Lung (tissue), 12 donors: ENCODE results near the gene TXNRD2. TPM values are rescaled to one million over a fixed set of nuclear protein-coding genes. Genes with fewer than 3 reads are reported as not detected.

Experiments
- ATAC-seq: fragments of 200-7000 bp; cut with Tn5 transposase; one replicate; pipeline ENCODE4 v1.9.1; 2020; ENCODE audit warnings: moderate number of reproducible peaks; ENCODE audit not compliant: insufficient read depth, low FRiP score
- DNase-seq, 3 donors: peaks; one replicate each; pipeline ENCODE4 v3.0.0-alpha.2; 2013 to 2017
- H3K27ac ChIP-seq, 2 donors: one replicate each; pipeline ENCODE4 v1.5.1; 2013; ENCODE audit warnings: mild to moderate bottlenecking in 2 of 2, moderate library complexity in 2 of 2, control low read depth in 1 of 2, inconsistent platforms in 1 of 2, low read depth in 1 of 2, low read length in 1 of 2
- H3K27me3 ChIP-seq, 3 donors: one replicate each; pipeline ENCODE4 v1.5.1; 2013; ENCODE audit warnings: low read length in 2 of 3; ENCODE audit not compliant: control insufficient read depth in 3 of 3, insufficient read depth in 3 of 3
- H3K36me3 ChIP-seq, 4 donors: one replicate each; pipeline ENCODE4 v1.5.1; 2013; ENCODE audit warnings: low read length in 4 of 4, mild to moderate bottlenecking in 1 of 4, moderate library complexity in 1 of 4; ENCODE audit not compliant: control insufficient read depth in 4 of 4, insufficient read depth in 4 of 4
- H3K4me1 ChIP-seq, 5 donors: one replicate each; pipeline ENCODE4 v1.5.1; 2013; ENCODE audit warnings: low read length in 5 of 5, mild to moderate bottlenecking in 2 of 5, moderate library complexity in 1 of 5; ENCODE audit not compliant: control insufficient read depth in 5 of 5, insufficient read depth in 5 of 5
- H3K4me3 ChIP-seq: one replicate; pipeline ENCODE4 v1.5.1; 2013; ENCODE audit warnings: mild to moderate bottlenecking, control low read depth, moderate library complexity
- H3K9ac ChIP-seq, 2 donors: one replicate each; pipeline ENCODE4 v1.5.1; 2013; ENCODE audit warnings: low read length in 2 of 2, control low read depth in 1 of 2; ENCODE audit not compliant: insufficient read depth in 1 of 2
- H3K9me3 ChIP-seq, 4 donors: one replicate each; pipeline ENCODE4 v1.5.1; 2013; ENCODE audit warnings: low read length in 3 of 4, mild to moderate bottlenecking in 1 of 4, moderate library complexity in 1 of 4; ENCODE audit not compliant: control insufficient read depth in 4 of 4, insufficient read depth in 3 of 4
- WGBS, 2 donors: extraction: QIAGEN DNeasy Blood & Tissue Kit; methylation state at CpG; one replicate each; pipeline ENCODE4 v1.1.7; 2013; 5-methylcytosine and 5-hydroxymethylcytosine counted together
- polyA plus RNA-seq, 2 donors: library from polyadenylated mRNA; stranded (reverse); fragments of 200-250 nt; gene quantifications; one replicate each; pipeline ENCODE4 v1.2.1, GENCODE V29; 2013
- total RNA-seq, 2 donors: library from RNA; depleted of rRNA in 1 of 2; stranded (reverse); fragments of >200 nt in 1 of 2; gene quantifications; one replicate each; pipeline ENCODE4 v1.2.1, GENCODE V29; 2014 to 2021
- TF ChIP-seq, protein P1 (sequence below): IDR thresholded peaks from 2 replicates; pipeline ENCODE4 v1.5.1; 2012; ENCODE audit warnings: mild to moderate bottlenecking; ENCODE audit errors: control extremely low read depth, extremely low read depth
- donor health status: control.
- donor health status: control.
- donor health status: Bipolar disorder and iron deficiency.
- donor health status: healthy.
- donor health status: DM: yes; HTN: yes; CAD: no.

TXNRD2 gene
- total and polyA plus RNA-seq, 4 donors = 20.3 to 59.2 (median 32.2) TPM

DNA sequence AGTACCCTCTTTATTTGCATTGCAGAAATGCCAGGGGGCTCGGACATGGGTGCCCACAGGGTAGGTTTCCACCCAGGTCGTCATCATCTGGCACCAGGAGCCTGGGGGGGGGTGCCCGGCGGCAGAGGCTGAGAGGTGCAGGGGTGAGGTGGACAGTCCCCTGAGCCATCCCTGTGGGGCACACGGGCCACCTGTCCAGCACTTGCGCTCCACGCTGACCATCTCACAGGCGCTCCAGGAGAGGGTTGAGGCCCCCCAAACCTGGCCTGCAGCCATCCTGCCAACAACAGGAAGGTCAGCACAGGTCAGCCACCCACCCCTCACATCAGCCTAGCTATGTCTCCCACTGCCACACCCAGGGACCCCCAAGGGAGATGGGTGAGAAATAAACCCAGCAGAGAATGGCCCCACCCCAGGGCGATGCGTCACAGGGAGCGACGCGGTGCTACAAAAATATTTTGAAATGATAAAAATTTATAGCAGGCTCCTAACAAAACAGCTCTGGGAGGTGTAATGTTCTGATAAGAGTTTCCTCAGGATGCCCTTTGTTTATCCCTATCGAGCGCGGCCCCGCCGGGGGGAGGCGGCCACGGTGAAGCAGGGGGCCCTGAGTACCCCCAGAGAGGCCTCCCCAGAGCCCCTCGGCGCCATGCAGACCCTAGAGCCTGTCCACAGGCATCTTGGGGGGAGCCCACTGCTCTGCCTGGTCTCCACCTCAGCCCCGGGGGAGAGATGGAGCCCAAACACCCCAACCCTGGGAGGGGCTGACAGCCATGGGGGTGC is 65.9 kb downstream of the TXNRD2 start:
- Histone ChIP-seq H3K9ac (no peak overlapping the region), H3K9me3 (no peaks in the 10 kb centered on the region), H3K27me3 (no peaks in the 10 kb centered on the region), H3K4me3 (no peak overlapping the region), H3K27ac (peak overlapping the region in 1 of 2 donors; percentile 21), H3K36me3 (peaks cover 0 to 3% (median 0%) of the 10 kb centered on the region in 4 donors), H3K4me1 (peaks cover 0 to 21% (median 4%) of the 10 kb centered on the region in 5 donors)
- DNase-seq (peak in 1 of 3 donors; percentile 11), ATAC-seq (no peak)
- TF ChIP-seq, protein P1, sequence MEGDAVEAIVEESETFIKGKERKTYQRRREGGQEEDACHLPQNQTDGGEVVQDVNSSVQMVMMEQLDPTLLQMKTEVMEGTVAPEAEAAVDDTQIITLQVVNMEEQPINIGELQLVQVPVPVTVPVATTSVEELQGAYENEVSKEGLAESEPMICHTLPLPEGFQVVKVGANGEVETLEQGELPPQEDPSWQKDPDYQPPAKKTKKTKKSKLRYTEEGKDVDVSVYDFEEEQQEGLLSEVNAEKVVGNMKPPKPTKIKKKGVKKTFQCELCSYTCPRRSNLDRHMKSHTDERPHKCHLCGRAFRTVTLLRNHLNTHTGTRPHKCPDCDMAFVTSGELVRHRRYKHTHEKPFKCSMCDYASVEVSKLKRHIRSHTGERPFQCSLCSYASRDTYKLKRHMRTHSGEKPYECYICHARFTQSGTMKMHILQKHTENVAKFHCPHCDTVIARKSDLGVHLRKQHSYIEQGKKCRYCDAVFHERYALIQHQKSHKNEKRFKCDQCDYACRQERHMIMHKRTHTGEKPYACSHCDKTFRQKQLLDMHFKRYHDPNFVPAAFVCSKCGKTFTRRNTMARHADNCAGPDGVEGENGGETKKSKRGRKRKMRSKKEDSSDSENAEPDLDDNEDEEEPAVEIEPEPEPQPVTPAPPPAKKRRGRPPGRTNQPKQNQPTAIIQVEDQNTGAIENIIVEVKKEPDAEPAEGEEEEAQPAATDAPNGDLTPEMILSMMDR = no peak
- 65 to 85% methylated on average over 23 of the region's 23 CpGs for WGBS, 2 donors

GRCh38 chr22:19875061-19875530 is 66.5 kb downstream of the TXNRD2 start:
- no peak overlapping the region for H3K4me3 ChIP-seq
- peaks cover 0 to 3% (median 0%) of the 10 kb centered on the region in 4 donors for H3K36me3 ChIP-seq
- DNase-seq = no peak
- peak overlapping the region in 1 of 2 donors; percentile 73 for H3K27ac ChIP-seq
- H3K9me3 ChIP-seq = no peaks in the 10 kb centered on the region
- no peak overlapping the region for H3K9ac ChIP-seq
- TF ChIP-seq, protein P1 = no peak
- WGBS, 2 donors = 75 to 85% methylated on average over 12 of the region's 12 CpGs
- H3K27me3 ChIP-seq = no peaks in the 10 kb centered on the region
- no peak for ATAC-seq
- peaks cover 0 to 21% (median under 1%) of the 10 kb centered on the region in 5 donors for H3K4me1 ChIP-seq

- no peak overlapping the region for H3K4me3 ChIP-seq
- peak overlapping the region in 1 of 2 donors; percentile 73 for H3K27ac ChIP-seq
- DNase-seq (peak; percentile 69 to 84 (median 83)), ATAC-seq (peak; percentile 21)
- H3K27me3 ChIP-seq = no peaks in the 10 kb centered on the region
- no peak overlapping the region for H3K9ac ChIP-seq
- H3K4me1 ChIP-seq = peaks cover 0 to 21% (median 0%) of the 10 kb centered on the region in 5 donors
- peaks cover 0 to 3% (median 0%) of the 10 kb centered on the region in 4 donors for H3K36me3 ChIP-seq
- H3K9me3 ChIP-seq = no peaks in the 10 kb centered on the region
- WGBS, 2 donors = 50 to 73% methylated on average over 27 of the region's 27 CpGs
- TF ChIP-seq, protein P1 = no peak
These were observed 67.1 kb downstream of the TXNRD2 start for GRCh38 chr22:19874307-19875060.
